ENCODE measurements around the gene FOXA1. TPM values are rescaled to one million over a fixed set of nuclear protein-coding genes. Genes with fewer than 3 reads are reported as not detected.

Gene FOXA1
- total RNA-seq, 2 donors from 2014 or later = 186 to 656 TPM

GRCh38 chr14:37602605-37603453 lies 7.8 kb upstream of the FOXA1 start:
- no peak overlapping the region for H3K27ac ChIP-seq
- no peaks in the 10 kb centered on the region for H3K36me3 ChIP-seq
- H3K9me3 ChIP-seq = no peaks in the 10 kb centered on the region
- WGBS = 64% methylated on average over 24 of the region's 24 CpGs
- H3K4me1 ChIP-seq (replicated peaks) = no peaks in the 10 kb centered on the region
- TF ChIP-seq POLR2AphosphoS5 (IDR thresholded peaks at IDR 0.05) (no peak), CTCF (IDR thresholded peaks at IDR 0.05) (no peak)
- no peak overlapping the region for H3K4me3 ChIP-seq
- intact Hi-C loops (cut with DNase I) = no loop called here
- no peak for DNase-seq (ENCODE audit: low spot score)
- H3K27me3 ChIP-seq (replicated peaks; ENCODE audit: insufficient read depth) = no peaks in the 10 kb centered on the region

- no peak for TF ChIP-seq POLR2AphosphoS5 (IDR thresholded peaks at IDR 0.05)
- Histone ChIP-seq H3K36me3 (no peaks in the 10 kb centered on the region), H3K4me3 (no peak overlapping the region), H3K9me3 (no peaks in the 10 kb centered on the region), H3K27me3 (replicated peaks; ENCODE audit: insufficient read depth) (no peaks in the 10 kb centered on the region), H3K4me1 (replicated peaks) (no peaks in the 10 kb centered on the region), H3K27ac (peak overlapping the region in 1 of 2 donors; percentile 96)
- intact Hi-C loops (cut with DNase I) = no loop called here
- no peak for DNase-seq (ENCODE audit: low spot score)
- WGBS = 29% methylated on average over 22 of the region's 22 CpGs
These were observed 6.8 kb upstream of the FOXA1 start for GRCh38 chr14:37601865-37602264.

GRCh38 chr14:37600880-37601741 lies 6.1 kb upstream of the FOXA1 start:
- WGBS = 53% methylated on average over 4 of the region's 4 CpGs

GRCh38 chr14:37599507-37600368 lies 4.7 kb upstream of the FOXA1 start:
- H3K4me1 ChIP-seq (replicated peaks) = no peaks in the 10 kb centered on the region
- H3K9me3 ChIP-seq = no peaks in the 10 kb centered on the region
- TF ChIP-seq POLR2AphosphoS5 (IDR thresholded peaks at IDR 0.05) = no peak
- TF ChIP-seq CTCF (IDR thresholded peaks at IDR 0.05) = peak in 1 of 4 experiments; percentile 21
- peak; percentile 4 for TF ChIP-seq POLR2A (IDR thresholded peaks at IDR 0.05)
- H3K36me3 ChIP-seq = no peaks in the 10 kb centered on the region
- no peak for DNase-seq (ENCODE audit: low spot score)
- intact Hi-C loops (cut with DNase I) = no loop called here
- H3K27ac ChIP-seq = peak overlapping the region; percentile 96
- H3K27me3 ChIP-seq (replicated peaks; ENCODE audit: insufficient read depth) = no peaks in the 10 kb centered on the region
- WGBS = 3% methylated on average over 56 of the region's 57 CpGs
- peak overlapping the region; percentile 59 to 63 for H3K4me3 ChIP-seq

More at GRCh38 chr14:37600880-37601741, 6.1 kb upstream of the FOXA1 start:
- TF ChIP-seq POLR2AphosphoS5 (IDR thresholded peaks at IDR 0.05) = peak; percentile 35
- TF ChIP-seq POLR2A (IDR thresholded peaks at IDR 0.05) = no peak
- intact Hi-C loops (cut with DNase I) = no loop called here
- no peak for DNase-seq (ENCODE audit: low spot score)
- H3K4me1 ChIP-seq (replicated peaks) = no peaks in the 10 kb centered on the region
- H3K9me3 ChIP-seq = no peaks in the 10 kb centered on the region
- no peaks in the 10 kb centered on the region for H3K27me3 ChIP-seq (replicated peaks; ENCODE audit: insufficient read depth)
- no peak overlapping the region for H3K4me3 ChIP-seq
- H3K27ac ChIP-seq = peak overlapping the region; percentile 96
- H3K36me3 ChIP-seq = no peaks in the 10 kb centered on the region

GRCh38 chr14:37598747-37599506 lies 3.9 kb upstream of the FOXA1 start:
- H3K27me3 ChIP-seq (replicated peaks; ENCODE audit: insufficient read depth) = no peaks in the 10 kb centered on the region
- H3K36me3 ChIP-seq = no peaks in the 10 kb centered on the region
- 11% methylated on average over 36 of the region's 36 CpGs for WGBS
- H3K27ac ChIP-seq = peak overlapping the region; percentile 96
- TF ChIP-seq POLR2AphosphoS5 (IDR thresholded peaks at IDR 0.05) (no peak), POLR2A (IDR thresholded peaks at IDR 0.05) (no peak), CTCF (IDR thresholded peaks at IDR 0.05) (no peak)
- no peak for DNase-seq (ENCODE audit: low spot score)
- no peaks in the 10 kb centered on the region for H3K9me3 ChIP-seq
- intact Hi-C loops (cut with DNase I) = no loop called here
- H3K4me3 ChIP-seq = peak overlapping the region; percentile 59 to 63
- H3K4me1 ChIP-seq (replicated peaks) = no peaks in the 10 kb centered on the region
